GM21423 (cell line): ENCODE results near the gene SLC35D3.
"Not testable (repeated sequence)": the region's sequence is repeated elsewhere in the genome, so short reads cannot be mapped to it uniquely, and the experiment has no call there.

Source experiments
- ATAC-seq: cut with Tn5 transposase; IDR thresholded peaks from one replicate; pipeline ENCODE4 v1.9.1; 2021; ENCODE audit warnings: mild to moderate bottlenecking, moderate library complexity; ENCODE audit not compliant: unreplicated experiment

SLC35D3 gene

DNA sequence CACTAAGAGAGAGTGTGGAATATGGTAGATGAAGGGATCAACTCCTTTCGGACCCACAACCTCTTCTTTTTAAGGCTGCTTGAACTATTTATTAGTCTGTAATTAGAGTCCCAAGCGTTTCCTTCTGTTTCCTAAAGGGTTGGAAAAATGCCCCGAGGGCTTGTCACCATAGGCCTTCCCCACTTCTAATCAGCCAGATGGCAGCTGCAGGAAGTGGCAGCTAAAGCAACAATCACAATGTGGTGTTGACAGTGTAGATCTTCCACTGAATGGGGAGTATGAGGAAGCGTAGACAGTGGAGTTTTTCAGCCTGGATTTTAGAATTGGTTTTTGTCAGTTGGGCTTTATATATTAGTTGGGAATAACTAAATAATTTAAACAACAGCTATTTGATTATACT is 40.6 kb downstream of the SLC35D3 start:
- ATAC-seq, result no peak

DNA sequence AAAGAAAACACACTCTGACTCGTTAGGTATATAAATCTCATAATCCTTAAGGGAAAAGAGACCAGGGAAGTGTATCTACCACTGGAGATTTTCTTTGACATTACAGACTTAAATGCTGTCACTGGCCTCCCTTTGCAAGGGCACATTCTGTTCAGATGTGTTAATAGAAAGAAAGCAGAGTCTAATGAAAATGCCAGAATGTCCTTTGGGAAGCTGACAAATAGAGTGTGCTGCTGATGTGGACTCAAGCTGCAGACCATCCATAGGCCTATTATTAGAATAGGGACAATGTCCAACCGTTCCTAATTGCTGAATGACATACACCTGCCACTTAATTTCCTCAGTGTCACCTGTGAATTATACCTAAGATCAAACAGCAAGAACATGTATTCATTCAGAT is 41.2 kb downstream of the SLC35D3 start:
- no peak for ATAC-seq

DNA sequence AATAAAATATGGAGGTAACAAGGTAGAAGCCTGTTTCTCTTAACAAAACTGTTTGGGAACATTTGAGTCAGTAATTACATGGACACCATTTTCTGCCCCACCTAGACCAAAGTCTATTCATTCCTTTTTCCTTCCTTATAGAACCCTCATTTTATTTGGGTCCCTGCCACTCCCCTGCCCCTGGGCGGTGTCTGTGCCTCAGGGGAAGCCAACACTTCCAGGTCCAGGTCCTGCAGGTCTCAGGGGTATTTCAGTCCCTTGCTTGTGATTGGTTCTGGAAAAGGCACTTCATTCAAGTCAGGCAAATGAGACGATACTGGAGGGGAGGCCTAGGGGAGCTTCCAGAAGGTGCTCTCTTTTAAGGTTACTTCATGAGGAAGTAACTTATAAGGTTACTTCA is 42.3 kb downstream of the SLC35D3 start:
- no peak for ATAC-seq

DNA sequence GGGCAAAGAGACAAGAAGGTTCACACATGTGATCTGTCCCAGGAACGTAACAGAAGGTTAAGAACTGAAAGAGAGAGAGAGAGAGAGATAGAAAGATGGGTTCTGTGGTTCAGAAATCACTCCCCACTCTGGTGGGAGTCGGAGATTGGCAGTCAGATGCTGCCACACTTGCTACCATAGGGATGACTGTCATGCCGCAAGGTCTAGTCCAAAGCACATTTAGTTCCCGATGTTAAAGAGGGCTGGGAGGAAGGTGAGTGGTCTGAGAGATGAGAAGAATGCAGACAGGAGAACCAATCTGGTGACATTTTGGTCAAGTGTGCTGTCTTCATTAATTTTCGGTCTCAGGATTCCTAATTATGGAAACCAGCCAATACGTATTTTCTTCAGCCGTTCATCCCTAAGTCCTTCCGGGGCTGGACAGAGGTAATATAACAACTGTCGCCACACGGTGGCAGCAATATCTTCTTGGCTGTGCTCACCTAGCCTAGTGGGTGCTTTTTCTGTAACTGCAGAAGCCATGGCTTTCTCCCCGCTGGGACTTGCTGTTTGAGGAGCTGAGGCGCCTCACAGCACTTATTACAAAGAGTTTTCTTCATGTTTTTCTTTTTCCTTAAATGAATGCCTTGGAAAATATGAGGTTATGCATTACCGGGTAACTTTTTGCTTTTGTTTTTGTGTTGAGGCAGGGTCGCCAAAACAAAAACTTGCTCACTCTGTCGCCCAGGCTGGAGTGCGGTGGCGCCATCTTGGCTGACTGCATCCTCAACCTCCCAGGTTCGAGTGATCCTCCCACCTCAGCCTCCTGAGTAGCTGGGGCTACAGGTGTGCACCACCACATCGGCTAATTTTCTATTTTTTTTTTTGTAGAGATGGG is 46.0 kb downstream of the SLC35D3 start:
- ATAC-seq, result peak; percentile 65

DNA sequence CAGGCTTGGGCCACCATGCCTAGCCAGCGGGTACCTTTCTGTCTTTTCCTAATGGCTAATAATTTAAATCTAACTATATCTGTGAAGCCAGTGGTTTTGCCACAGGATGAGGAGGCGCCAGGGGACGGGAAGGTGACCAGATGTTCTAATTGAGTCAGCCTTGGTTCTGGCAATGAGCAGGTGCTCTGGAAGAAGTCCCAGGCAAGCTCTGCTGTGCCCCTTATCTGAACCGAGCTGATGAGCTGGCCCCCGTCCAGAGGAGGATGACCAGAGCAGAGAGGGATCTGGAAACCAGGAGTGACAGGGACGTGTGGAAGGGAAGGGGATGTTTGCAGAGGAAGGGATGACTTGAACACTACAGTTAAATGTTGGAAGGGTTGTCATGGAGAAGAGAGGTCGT is 46.7 kb downstream of the SLC35D3 start:
- no peak for ATAC-seq

DNA sequence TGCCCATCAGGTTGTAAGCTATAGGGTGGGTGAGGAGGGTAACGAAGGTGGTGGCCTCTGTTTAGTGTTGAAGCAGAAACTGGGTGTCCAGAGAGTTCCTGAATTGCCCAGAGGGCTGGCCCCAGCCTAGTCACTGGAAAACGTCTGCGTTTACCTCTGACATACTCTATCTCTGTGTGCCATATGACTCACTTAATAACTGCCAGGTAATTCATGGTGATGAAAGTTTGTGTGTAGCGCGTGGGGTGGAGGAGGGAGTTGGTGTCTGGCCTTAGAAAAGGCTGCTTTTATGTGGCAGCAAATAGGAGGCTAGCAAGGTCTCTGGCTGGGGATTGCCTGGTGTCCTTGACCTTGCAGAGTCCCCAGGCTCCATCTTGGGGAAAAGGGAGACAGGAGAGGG is 47.3 kb downstream of the SLC35D3 start:
- no peak for ATAC-seq

DNA sequence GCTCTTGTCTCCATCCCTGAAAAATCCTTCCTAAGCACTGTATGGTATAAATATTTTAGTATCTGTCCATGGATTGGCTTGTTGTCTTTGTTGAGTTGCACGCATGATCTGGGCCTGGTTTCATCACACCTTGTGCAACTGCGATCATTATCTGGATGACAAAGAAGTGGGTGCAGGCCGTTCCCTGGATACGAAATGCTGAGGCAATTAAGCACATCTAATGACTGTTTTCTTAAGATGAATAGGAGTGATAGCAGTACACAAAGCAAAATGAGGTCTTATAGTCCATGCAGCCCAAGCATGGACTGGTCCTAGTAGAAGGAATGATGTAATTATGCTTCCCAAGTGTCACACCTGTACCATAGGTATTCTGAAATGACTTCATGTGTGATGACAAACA is 47.8 kb downstream of the SLC35D3 start:
- no peak for ATAC-seq

DNA sequence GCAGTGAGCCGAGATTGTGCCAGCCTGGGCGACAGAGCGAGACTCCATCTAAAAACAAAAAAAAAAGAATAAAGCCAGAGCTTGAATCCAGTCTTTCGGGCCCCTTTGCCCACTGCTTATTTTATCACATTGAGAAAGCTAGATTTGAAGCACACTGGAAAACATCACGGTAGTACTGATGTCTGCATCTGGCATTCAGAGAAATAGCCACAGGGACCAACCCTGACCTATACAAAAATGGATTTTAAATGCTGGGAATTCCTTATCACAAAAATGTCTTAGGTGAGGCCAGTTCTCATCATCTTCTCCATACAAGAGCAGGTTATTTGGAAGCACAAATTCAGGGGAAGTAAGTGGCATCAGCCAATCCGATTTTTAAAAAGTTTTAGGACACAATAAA is 49.5 kb downstream of the SLC35D3 start:
- no peak for ATAC-seq

DNA sequence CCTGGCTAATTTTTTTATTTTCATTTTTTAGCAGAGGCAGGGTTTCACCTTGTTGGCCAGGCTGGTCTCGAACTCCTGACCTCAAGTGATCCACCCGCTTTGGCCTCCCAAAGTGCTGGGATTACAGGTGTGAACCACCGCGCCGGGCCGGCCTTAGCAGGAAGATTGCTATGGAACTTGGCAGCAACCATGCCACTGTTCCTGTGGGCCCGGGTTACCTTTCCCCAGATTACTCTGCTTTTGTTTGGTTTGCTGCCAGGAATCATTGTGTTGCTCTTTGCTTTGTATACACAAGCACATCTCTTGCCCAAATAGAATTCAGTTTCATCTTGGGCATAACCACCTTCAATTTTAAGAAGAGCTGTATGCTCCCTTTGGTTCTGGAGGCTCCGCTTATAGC is 51.7 kb downstream of the SLC35D3 start:
- not testable (repeated sequence) for ATAC-seq
